T-helper 2 cell treated with Interferon-gamma antibody and Interleukin-4, amounts not matched to agents 100 ng/mL and 5 ng/mL, for 36 hours (primary cell): ENCODE data around the gene RAP2B. TPM values are rescaled to one million over a fixed set of nuclear protein-coding genes. Genes with fewer than 3 reads are reported as not detected.
"Not testable (repeated sequence)": the region's sequence is repeated elsewhere in the genome, so short reads cannot be mapped to it uniquely, and the experiment has no call there.

Experiments
- intact Hi-C: fragments of 100-400 bp; cut with micrococcal nuclease; formaldehyde crosslinking; loops from one replicate; pipeline ENCODE4 v1.15.1; 2023
- total RNA-seq: library from RNA; stranded (reverse); gene quantifications from 2 replicates; pipeline ENCODE4 v1.2.3, GENCODE V29; 2022

The RAP2B gene
- total RNA-seq, 1 donor from 2014 or later: 25.5 TPM

- intact Hi-C loops: no loop called here
These were observed 28.9 kb downstream of the RAP2B start for GRCh38 chr3:153190923-153191322.

- intact Hi-C loops: no loop called here
These were observed 30.3 kb downstream of the RAP2B start for GRCh38 chr3:153192327-153192726.

- intact Hi-C loops: not testable (repeated sequence)
These were observed 31.9 kb downstream of the RAP2B start for GRCh38 chr3:153193786-153194476.

- intact Hi-C loops: no loop called here
These were observed 33.4 kb downstream of the RAP2B start for GRCh38 chr3:153195349-153195879.

GRCh38 chr3:153209596-153209995, 47.6 kb downstream of the RAP2B start:
- intact Hi-C loops: no loop called here

GRCh38 chr3:153210146-153210545, 48.1 kb downstream of the RAP2B start:
- intact Hi-C loops: loop anchor here (1.0 kb wide), 1 partner anchor 11 kb away; no protein-coding TSS in a partner anchor

GRCh38 chr3:153210660-153211059, 48.6 kb downstream of the RAP2B start:
- intact Hi-C loops: loop anchor here (1.0 kb wide), 1 partner anchor 11 kb away; no protein-coding TSS in a partner anchor

- intact Hi-C loops: no loop called here
These were observed 53.5 kb downstream of the RAP2B start for GRCh38 chr3:153215497-153215896.

- intact Hi-C loops: no loop called here
These were observed 53.9 kb downstream of the RAP2B start for GRCh38 chr3:153215966-153216365.

- intact Hi-C loops: no loop called here
These were observed 54.9 kb downstream of the RAP2B start for GRCh38 chr3:153216928-153217327.

GRCh38 chr3:153219146-153219545, 57.1 kb downstream of the RAP2B start:
- intact Hi-C loops: no loop called here
